NOMO-1 (cell line): ENCODE data around the gene MINDY4B.
"Not testable (repeated sequence)": the region's sequence is repeated elsewhere in the genome, so short reads cannot be mapped to it uniquely, and the experiment has no call there.

Experiments used
- DNase-seq, 2 experiments: peaks; one replicate each; lab custom pipeline; 2025; ENCODE audit not compliant: unreplicated experiment in 2 of 2; lab: John Stamatoyannopoulos, UW

MINDY4B gene

GRCh38 chr3:150901793-150902192 is 3.4 kb downstream of the MINDY4B start:
- DNase-seq: no peak

DNA sequence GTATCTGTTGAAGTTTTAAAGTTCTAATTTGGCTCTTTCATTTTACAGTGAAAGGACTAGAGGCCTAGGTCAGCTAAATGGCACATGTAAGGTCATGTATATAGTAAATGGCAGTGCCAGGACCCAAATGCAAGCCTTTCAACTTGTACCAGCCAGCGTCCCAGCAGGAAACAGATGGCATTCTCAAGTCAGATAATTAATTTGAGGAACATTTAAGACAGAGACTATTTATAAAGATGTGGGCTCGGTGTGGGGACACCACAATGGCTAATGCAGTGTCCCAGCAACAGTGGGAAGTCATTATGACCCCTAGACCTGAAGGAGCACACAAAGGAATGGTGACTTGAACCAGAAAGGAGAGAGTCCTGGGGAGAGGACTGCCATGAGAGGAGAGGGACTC is 6.1 kb downstream of the MINDY4B start:
- no peak for DNase-seq

DNA sequence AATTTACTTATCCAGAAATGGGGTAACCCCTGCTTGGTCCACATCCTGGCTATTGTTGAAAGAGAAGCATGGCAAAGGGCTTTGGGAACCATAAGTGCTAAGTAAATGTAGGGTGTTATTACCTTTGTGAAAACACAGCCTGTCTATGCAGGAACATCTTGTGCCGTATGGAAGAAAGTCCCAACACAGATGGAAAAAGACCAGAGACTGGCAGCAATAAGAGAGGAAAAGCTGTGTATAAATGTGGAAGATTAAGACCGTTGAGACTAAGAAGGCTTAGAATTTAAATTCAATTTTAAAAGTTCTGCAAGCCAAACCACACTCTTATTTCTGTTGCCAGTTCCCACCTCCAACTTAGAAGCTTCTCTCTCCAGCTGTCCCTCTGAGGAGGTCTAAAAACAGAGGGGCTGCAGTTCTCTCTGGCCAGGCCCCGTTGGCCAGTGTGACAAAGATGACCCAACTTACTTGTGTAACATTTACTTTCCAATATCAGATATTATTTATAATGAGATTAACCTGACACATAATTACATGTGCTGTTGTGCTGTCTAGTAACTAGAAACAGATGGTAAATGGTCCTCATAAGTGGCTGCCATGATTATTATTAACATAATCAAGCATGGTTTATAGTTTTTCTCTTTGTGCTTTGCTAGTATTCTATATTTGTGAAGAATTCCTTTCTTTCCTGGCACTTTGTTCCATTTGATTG is 7.0 kb downstream of the MINDY4B start:
- no peak for DNase-seq

DNA sequence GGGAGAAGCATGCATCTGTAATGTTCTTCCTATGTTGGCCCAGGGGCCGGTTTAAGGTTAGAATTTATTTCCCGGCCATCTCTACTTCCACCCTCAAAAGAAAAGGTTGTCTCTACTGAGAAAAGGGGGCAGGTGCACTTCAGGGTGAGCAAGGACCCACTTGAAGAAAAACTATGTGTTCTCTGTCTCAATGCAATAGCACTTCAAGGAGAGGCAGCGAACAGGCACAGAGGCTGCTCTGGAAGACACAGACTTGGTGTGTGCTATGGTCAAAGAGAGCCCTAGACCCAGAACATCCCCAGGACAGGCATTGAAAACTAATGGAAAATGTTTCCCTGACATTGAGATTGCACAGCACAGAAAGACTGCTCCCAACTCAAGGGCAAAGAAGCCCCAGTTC is 7.6 kb downstream of the MINDY4B start:
- no peak for DNase-seq

GRCh38 chr3:150890831-150891230 is 14.4 kb downstream of the MINDY4B start:
- DNase-seq: no peak

GRCh38 chr3:150890295-150890694 is 14.9 kb downstream of the MINDY4B start:
- peak; percentile 57 to 95 for DNase-seq

GRCh38 chr3:150889106-150889505 is 16.1 kb downstream of the MINDY4B start:
- DNase-seq: peak in 1 of 2 experiments; percentile 38

GRCh38 chr3:150887031-150887430 is 18.2 kb downstream of the MINDY4B start:
- DNase-seq: no peak

DNA sequence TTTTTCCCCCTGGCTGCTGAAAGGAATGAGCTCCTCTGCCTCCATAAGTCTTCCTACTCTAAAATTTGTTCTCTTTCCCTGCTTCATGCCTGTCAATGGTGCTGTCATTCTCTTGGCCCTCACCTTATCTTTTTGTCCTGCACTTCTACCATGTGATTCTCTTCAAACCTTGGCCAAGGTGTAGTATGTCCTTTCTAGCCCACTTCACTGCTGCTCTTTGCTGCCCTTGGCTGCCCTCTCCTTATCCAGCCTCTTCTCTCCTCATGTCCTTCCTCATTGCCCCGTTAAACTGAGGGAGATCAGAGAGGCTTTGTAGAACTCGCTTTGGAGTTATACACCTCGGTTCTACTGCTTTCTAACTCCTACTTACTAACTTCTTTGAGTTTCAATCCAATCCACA is 19.7 kb downstream of the MINDY4B start:
- no peak for DNase-seq

DNA sequence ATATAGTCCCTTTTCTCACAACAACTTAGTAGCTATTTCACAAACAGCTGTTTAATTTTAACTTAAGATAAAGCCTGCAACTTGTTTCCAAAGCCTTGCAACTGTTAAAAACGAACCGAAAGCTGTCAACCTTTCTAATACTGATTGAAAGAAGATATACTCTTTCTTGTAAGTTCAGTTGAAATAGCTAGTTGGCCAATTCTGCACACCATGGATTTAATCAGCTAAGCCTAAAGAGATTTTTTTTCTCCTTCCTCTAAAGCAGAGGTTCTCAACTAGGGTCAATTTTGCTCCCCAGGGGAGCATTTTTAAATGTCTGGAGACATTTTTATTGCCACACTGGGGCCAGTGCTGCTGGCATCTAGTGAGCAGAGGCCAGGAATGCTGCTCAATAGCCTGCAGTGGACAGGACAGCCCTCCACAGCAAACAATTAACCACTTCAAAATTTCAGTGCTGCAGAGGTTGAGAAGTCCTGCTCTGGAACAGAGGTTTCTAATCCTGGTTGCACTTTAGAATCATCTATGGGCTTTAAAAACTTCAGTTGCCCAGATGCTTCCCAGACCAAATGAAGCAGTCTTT is 26.2 kb downstream of the MINDY4B start:
- no peak for DNase-seq

- no peak for DNase-seq
These were observed 26.9 kb downstream of the MINDY4B start for GRCh38 chr3:150878290-150878689.

DNA sequence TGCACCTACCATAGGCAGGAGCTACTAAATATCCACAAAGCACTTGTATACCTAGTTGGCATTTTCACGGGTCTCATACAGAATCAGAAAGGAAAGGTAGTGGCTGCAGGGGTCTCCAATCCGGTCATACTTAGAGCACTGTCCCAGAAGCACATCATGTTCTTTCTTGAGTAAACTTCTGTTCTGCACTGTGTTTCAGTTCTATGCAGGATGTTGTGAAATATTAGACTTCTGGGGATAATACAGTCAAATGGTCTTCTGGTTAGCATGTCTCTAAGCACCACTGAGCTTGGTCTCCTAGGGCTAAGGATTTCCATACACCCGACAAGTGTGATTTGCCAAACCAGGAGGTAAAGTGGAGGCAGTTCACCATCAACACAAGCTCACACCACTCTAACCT is 27.9 kb downstream of the MINDY4B start:
- no peak for DNase-seq

- DNase-seq: no peak
These were observed 28.5 kb downstream of the MINDY4B start for GRCh38 chr3:150876611-150877265.

DNA sequence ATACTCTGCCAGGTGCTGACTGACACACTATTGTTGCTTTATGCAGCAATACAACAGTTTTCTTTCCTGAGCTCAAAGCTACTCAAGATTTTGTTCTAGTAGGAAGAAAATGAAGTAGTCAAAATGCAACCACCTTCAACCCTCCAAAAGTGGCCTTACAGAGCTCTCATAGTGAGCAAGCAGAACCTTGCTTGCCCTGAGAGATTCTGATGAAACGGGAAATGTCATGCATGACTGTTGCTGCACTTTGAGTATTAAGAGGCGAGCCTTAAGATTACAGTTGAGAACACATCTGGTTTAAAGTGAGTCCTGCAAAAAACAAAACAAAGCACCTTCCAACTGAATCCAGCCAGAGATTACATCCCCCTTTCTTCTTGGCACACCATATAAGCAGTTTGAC is 29.7 kb downstream of the MINDY4B start:
- no peak for DNase-seq

GRCh38 chr3:150874666-150875219 is 30.5 kb downstream of the MINDY4B start:
- DNase-seq: no peak

- no peak for DNase-seq
These were observed 34.0 kb downstream of the MINDY4B start for GRCh38 chr3:150871192-150871591.

- DNase-seq: no peak
These were observed 34.8 kb downstream of the MINDY4B start for GRCh38 chr3:150870406-150870805.

- no peak for DNase-seq
These were observed 37.0 kb downstream of the MINDY4B start for GRCh38 chr3:150868282-150868681.

DNA sequence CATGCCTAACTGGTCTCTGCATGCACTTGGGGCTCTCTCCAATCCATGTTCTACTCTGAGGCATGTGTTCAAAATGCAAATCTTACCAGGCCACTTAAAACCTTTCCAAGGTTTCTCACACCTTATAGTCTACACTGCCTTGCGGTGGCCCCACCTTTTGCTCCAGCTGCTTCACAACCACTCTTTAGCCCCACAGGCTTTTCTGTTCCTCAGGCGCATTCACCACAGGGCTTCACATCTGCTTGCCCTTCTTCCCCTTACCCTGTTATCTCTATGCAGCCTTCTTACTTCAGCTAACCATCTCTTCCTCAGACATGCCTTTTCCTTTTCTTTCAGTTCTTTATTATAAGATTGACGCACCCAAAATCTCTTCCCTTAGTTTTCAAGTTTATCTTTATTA is 37.8 kb downstream of the MINDY4B start:
- no peak for DNase-seq

DNA sequence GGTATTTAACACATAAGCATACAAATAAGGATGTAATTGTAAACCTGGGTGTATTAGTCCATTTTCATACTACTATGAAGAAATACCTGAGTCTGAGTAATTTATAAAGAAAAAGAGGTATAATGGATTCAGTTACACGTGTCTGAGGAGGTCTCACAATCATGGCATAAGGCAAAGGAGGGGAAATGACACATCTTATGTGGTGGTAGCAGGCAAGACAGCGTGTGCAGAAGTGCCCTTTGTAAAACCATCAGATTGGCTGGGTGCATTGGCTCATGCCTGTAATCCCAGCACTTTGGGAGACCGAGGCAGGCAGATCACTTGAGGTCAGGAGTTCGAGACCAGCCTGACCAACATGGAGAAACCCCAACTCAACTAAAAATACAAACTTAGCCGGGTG is 41.3 kb downstream of the MINDY4B start:
- DNase-seq: not testable (repeated sequence)

- DNase-seq: no peak
These were observed 43.4 kb downstream of the MINDY4B start for GRCh38 chr3:150861851-150862250.

DNA sequence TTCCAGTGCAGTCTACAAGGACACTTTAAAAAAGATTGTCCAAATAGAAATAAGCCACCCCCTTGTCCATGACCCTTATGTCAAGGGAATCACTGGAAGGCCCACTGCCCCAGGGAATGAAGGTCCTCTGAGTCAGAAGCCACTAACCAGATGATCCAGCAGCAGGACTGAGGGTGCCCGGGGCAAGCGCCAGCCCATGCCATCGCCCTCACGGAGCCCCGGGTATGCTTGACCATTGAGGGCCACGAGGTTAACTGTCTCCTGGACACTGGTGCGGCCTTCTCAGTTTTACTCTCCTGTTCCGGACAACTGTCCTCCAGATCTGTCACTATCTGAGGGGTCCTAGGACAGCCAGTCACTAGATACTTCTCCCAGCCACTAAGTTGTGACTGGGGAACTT is 47.3 kb downstream of the MINDY4B start:
- not testable (repeated sequence) for DNase-seq
